Heart left ventricle (tissue), 16 donors: ENCODE measurements around the gene ZBTB21. TPM values are rescaled to one million over a fixed set of nuclear protein-coding genes. Genes with fewer than 3 reads are reported as not detected.

Experiments used
- ATAC-seq, 4 donors: fragments of 200-7000 bp; cut with Tn5 transposase; one replicate each; pipeline ENCODE4 v1.9.1; 2020 to 2022; ENCODE audit warnings: moderate library complexity in 4 of 4, mild to moderate bottlenecking in 3 of 4, moderate number of reproducible peaks in 1 of 4
- DNase-seq, 5 donors: peaks; one replicate each; pipeline ENCODE4 v3.0.0-alpha.2; 2020
- H3K27ac ChIP-seq, 12 donors: fragments of 200-600 bp; sonication (generic) in 4 of 12; one replicate each; pipeline versions ENCODE4 v1.5.0 to v1.8.0; 2016 to 2022; ENCODE audit warnings: mild to moderate bottlenecking in 2 of 12
- H3K27me3 ChIP-seq, 9 donors: fragments of 200-600 bp; sonication (generic) in 2 of 9; one replicate each; pipeline versions ENCODE4 v1.5.1 to v1.8.0; 2016 to 2022; ENCODE audit warnings: mild to moderate bottlenecking in 3 of 9
- H3K36me3 ChIP-seq, 9 donors: fragments of 200-600 bp; sonication (generic) in 2 of 9; one replicate each; pipeline versions ENCODE4 v1.5.0 to v1.8.0; 2018 to 2022; ENCODE audit warnings: mild to moderate bottlenecking in 2 of 9
- H3K4me1 ChIP-seq, 12 donors: fragments of 200-600 bp; sonication (generic) in 4 of 12; one replicate each; pipeline versions ENCODE4 v1.5.0 to v1.8.0; 2016 to 2022; ENCODE audit warnings: mild to moderate bottlenecking in 3 of 12
- H3K4me3 ChIP-seq, 12 donors: fragments of 200-600 bp; sonication (generic) in 4 of 12; one replicate each; pipeline versions ENCODE4 v1.5.0 to v1.8.0; 2017 to 2022; ENCODE audit warnings: mild to moderate bottlenecking in 9 of 12, moderate library complexity in 4 of 12
- H3K9me3 ChIP-seq, 12 donors: fragments of 200-600 bp; sonication (generic) in 4 of 12; one replicate each; pipeline versions ENCODE4 v1.5.0 to v1.8.0; 2016 to 2022; ENCODE audit warnings: mild to moderate bottlenecking in 1 of 12
- CTCF ChIP-seq, 12 donors: fragments of 200-600 bp; sonication (generic) in 4 of 12; IDR thresholded peaks; one replicate each; pipeline versions ENCODE4 v1.5.0 to v1.8.0; 2018 to 2022; ENCODE audit warnings: antibody characterized with exemption in 12 of 12, mild to moderate bottlenecking in 5 of 12
- POLR2A ChIP-seq, 2 donors: fragments of 450-650 bp; IDR thresholded peaks; one replicate each; pipeline ENCODE4 v1.6.1; 2017; ENCODE audit warnings: antibody characterized with exemption in 2 of 2, mild to moderate bottlenecking in 2 of 2, moderate library complexity in 2 of 2
- WGBS, 4 donors: extraction: QIAGEN DNeasy Blood & Tissue Kit in 2 of 4; methylation state at CpG; one replicate each; pipeline versions ENCODE4 v1.1.5 to v1.1.7; 2013 to 2018; 5-methylcytosine and 5-hydroxymethylcytosine counted together
- intact Hi-C, 10 donors: fragments of 100-400 bp; cut with DNase I; formaldehyde crosslinking; loops; one replicate each; pipeline versions ENCODE4 v1.11.1 to v1.14.2; 2022
- long read RNA-seq, 3 donors: library from polyadenylated mRNA; unstranded; transcript quantifications; one replicate each; pipeline ENCODE4 v2.0.0, GENCODE V29; 2020 to 2021
- polyA plus RNA-seq, 2 donors: library from polyadenylated mRNA; stranded (reverse); fragments of 200-250 nt; gene quantifications; one replicate each; pipeline ENCODE4 v1.2.3, GENCODE V29; 2013
- total RNA-seq, 9 donors: library from RNA; depleted of rRNA in 2 of 9; stranded (reverse); fragments of >200 nt in 2 of 9; fragmentation: NEBNext Ultra II Directional in 3 of 9; extraction: Animal tissue kit (Norgen Biotek cat#: 25700) in 3 of 9; gene quantifications; one replicate each; pipeline versions ENCODE4 v1.1.0 to v1.2.4, GENCODE V29; 2016 to 2023
- donor health status: ischemic (EF 13 %, LVEDD 7.1; RV severe dilation, severe dysfunction).
- donor health status: healthy with polysubstance abuse.
- donor health status: DM: no; HTN: yes; CAD: no.
- donor health status: DM: no; HTN: no; CAD: no.
- donor health status: ischemic (EF 25% LVEDD 6.9; RV normal size, moderate dysfunction).
- donor health status: ischemic (EF 25% LVEDD 5.7; RV mildly dilated, moderate dysfunction).
- donor health status: healthy.
- donor health status: DM: yes; HTN: yes; CAD: no.
- donor health status: ischemic (EF 35%, LVEDD 5.7; RV mildly dilated, moderate dysfunction).
- donor health status: nonischemic (EF 11% LVEDD 7.7; RV severe dilation, severe dysfunction).
- donor health status: DM: yes; HTN: yes; CAD: no.
- donor health status: PGD.
- donor health status: ischemic (EF 29% LVEDD 5.4; RV normal size, mild dysfunction).
- donor health status: nonischemic (EF 23%, LVEDD 6.1; RV moderate dilation, normal function).

The ZBTB21 gene
- 10 to 100 TPM in 1 of 9 donors, 1 to 10 TPM in 8; 4.3 to 10.2 (median 6.2) TPM for total RNA-seq
- polyA plus RNA-seq, result 1 to 10 TPM; 1.2 to 2.5 TPM
- long read RNA-seq, donor 1, partial matches to known transcripts, result 1 of 1 reads
- long read RNA-seq, donor 1, other reads (novel, unspliced or antisense), result 0 of 1 reads
- long read RNA-seq, donor 2, full-length matches to known transcripts, result 1 of 4 reads
- long read RNA-seq, donor 2, partial matches to known transcripts, result 0 of 4 reads
- long read RNA-seq, donor 2, other reads (novel, unspliced or antisense), result 3 of 4 reads
- long read RNA-seq, donor 3, partial matches to known transcripts, result 0 of 1 reads
- long read RNA-seq, donor 3, other reads (novel, unspliced or antisense), result 1 of 1 reads

GRCh38 chr21:42009831-42010506 lies at the start of gene ZBTB21:
TSS of gene ZBTB21 (minus strand) at chr21:42010360. CDS start at chr21:41994095, 16,265 bp downstream.
- peak in 1 of 2 donors; percentile 92 for TF ChIP-seq POLR2A (IDR thresholded peaks at IDR 0.05)
- no peak for TF ChIP-seq CTCF (IDR thresholded peaks at IDR 0.05)
- intact Hi-C loops, result loop anchor here (1.0 to 10.0 kb wide), 11 partner anchors 48 to 225 kb away; partner anchors contain the start of genes C2CD2 (in 1 of the 10) and PRDM15 (in 1 of the 10)
- 0 to 1% (median 0%) methylated on average over 19 to 75 of the region's 75 CpGs for WGBS, 4 donors
- H3K9me3 ChIP-seq, result peaks cover 0 to 7% (median 0%) of the 10 kb centered on the region in 12 donors
- H3K27ac ChIP-seq, result peak within 1 kb of the TSS; percentile 95 to 100 (median 99)
- peak within 1 kb of the TSS; percentile 72 to 100 (median 87) for H3K4me3 ChIP-seq
- H3K4me1 ChIP-seq, result peaks cover 0 to 20% (median 11%) of the 10 kb centered on the region in 12 donors
- H3K36me3 ChIP-seq, result peaks cover 0 to 7% (median 0%) of the 10 kb centered on the region in 9 donors
- ATAC-seq (peak; percentile 97 to 99 (median 98)), DNase-seq (peak; percentile 98 to 99 (median 99))
- peaks cover 0 to 2% (median 0%) of the 10 kb centered on the region in 9 donors for H3K27me3 ChIP-seq

- intact Hi-C loops, result no loop called here
- Histone ChIP-seq H3K4me3 (no peak overlapping the region), H3K4me1 (peaks cover 0 to 53% (median 3%) of the 10 kb centered on the region in 12 donors), H3K36me3 (no peaks in the 10 kb centered on the region), H3K27ac (no peak overlapping the region), H3K9me3 (no peaks in the 10 kb centered on the region), H3K27me3 (peaks cover 0 to 13% (median 0%) of the 10 kb centered on the region in 9 donors)
- peak in 1 of 5 donors; percentile 50 for DNase-seq
- WGBS, 4 donors, result 76 to 87% (median 79%) methylated on average over 8 to 10 of the region's 10 CpGs
- TF ChIP-seq CTCF (IDR thresholded peaks at IDR 0.05), result no peak
- TF ChIP-seq POLR2A (IDR thresholded peaks at IDR 0.05), result no peak
- ATAC-seq, result no peak
Observed at GRCh38 chr21:42059721-42060120, 49.6 kb upstream of the ZBTB21 start.

- H3K36me3 ChIP-seq, result no peaks in the 10 kb centered on the region
- 89 to 94% (median 92%) methylated on average over 9 of the region's 9 CpGs for WGBS, 4 donors
- TF ChIP-seq CTCF (IDR thresholded peaks at IDR 0.05), result no peak
- TF ChIP-seq POLR2A (IDR thresholded peaks at IDR 0.05), result no peak
- intact Hi-C loops, result no loop called here
- no peak for ATAC-seq
- peaks cover 0 to 13% (median 0%) of the 10 kb centered on the region in 9 donors for H3K27me3 ChIP-seq
- peak in 1 of 5 donors; percentile 51 for DNase-seq
- H3K27ac ChIP-seq, result no peak overlapping the region
- no peak overlapping the region for H3K4me3 ChIP-seq
- H3K4me1 ChIP-seq, result peaks cover 0 to 52% (median 3%) of the 10 kb centered on the region in 12 donors
- H3K9me3 ChIP-seq, result no peaks in the 10 kb centered on the region
Observed at GRCh38 chr21:42059141-42059540, 49.0 kb upstream of the ZBTB21 start.

GRCh38 chr21:42058631-42059111 lies 48.5 kb upstream of the ZBTB21 start:
- ATAC-seq (no peak), DNase-seq (no peak)
- Histone ChIP-seq H3K9me3 (no peaks in the 10 kb centered on the region), H3K4me3 (no peak overlapping the region), H3K4me1 (peaks cover 0 to 47% (median 3%) of the 10 kb centered on the region in 12 donors), H3K27ac (no peak overlapping the region), H3K36me3 (no peaks in the 10 kb centered on the region), H3K27me3 (peaks cover 0 to 11% (median 0%) of the 10 kb centered on the region in 9 donors)
- intact Hi-C loops, result no loop called here
- TF ChIP-seq POLR2A (IDR thresholded peaks at IDR 0.05), result no peak
- TF ChIP-seq CTCF (IDR thresholded peaks at IDR 0.05), result no peak
- WGBS, 4 donors, result 91 to 97% (median 96%) methylated on average over 11 of the region's 11 CpGs
